SKM-1 treated with dmso at 0.1 percent for 144 hours (cell line): ENCODE measurements around the gene RAB42.

Experiments used
- DNase-seq: peaks from one replicate; lab custom pipeline; 2025; ENCODE audit not compliant: unreplicated experiment; lab: John Stamatoyannopoulos, UW

RAB42 gene

DNA sequence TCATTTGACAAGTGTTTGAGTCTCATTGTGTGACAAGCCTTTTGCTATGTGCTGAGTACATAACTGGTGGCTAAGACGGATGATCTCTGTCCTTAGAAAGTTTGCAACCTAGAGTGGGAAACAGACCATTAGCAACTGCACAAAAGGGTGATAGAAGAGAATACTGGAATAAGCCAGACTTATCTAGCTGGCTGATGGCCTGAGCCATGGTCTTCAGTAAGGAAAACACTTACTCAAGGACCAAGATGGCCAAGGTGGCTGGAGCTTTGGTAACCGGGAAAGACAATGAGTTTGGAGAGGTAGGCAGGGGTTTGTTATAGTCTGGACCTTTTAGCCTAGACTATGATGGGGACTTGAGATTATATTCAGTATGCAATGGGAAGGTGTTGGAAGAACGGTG lies 52.4 kb downstream of the RAB42 start:
- no peak for DNase-seq
